ENCODE measurements around the gene CASP6.

The CASP6 gene

DNA sequence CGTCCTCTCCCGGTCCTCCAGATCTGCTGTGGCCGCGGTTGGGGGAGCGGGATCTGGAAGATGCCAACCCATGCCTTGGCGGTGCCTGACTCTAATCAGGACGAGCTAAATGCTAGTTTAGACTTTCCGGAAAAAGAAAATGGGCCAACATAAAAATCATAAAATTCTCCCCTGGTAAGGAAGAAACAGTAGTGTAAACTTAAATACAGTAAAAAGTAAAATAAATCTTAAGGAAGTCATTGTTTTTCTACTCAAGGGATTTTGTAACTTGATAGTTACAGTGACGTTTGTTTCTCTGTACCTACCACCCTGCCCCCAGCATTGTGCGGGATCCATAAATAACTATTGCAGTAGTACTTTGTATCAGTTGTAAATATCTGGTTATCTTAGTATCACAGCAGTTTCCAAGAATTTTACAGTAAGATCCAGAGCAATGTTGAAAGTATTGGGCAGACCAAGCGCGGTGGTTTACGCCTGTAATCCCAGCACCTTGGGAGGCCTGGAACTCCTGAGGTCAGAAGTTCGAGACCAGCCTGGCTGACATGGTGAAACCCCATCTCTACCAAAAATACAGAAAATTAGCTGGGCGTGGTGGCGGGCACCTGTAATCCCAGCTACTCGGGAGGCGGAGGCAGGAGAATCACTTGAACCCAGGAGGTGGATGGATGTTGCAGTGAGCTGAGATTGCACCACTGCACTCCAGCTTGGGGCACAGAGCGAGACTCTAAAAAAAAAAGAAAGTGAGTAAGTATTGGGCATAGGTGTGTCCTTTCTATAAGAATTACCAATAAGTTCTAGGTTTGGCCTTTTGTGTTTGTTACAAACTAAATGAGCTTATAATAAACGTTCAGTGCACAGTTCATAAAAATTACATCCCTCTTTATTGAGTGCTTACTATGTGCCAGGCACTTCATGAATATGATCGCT, 27.6 kb upstream of the CASP6 start:
- H3K79me1 ChIP-seq (replicated peaks; ENCODE audit: low read length, poor library complexity, severe bottlenecking) = peaks cover 17% of the 10 kb centered on the region
- no peak overlapping the region for H3K14ac ChIP-seq (ENCODE audit: low read length in 2 of 2)
- H2BK120ac ChIP-seq (ENCODE audit: low read depth, low read length) = no peak overlapping the region
- peak overlapping the region; percentile 59 for H2AFZ ChIP-seq (ENCODE audit: low read depth, low read length)
- peaks cover 3% of the 10 kb centered on the region for H3K4me1 ChIP-seq (ENCODE audit: control insufficient read depth, insufficient read depth, low read depth, low read length)
- H3K9ac ChIP-seq (ENCODE audit: low read length) = peak overlapping the region; percentile 94
- peak overlapping the region; percentile 35 for H2BK5ac ChIP-seq (ENCODE audit: low read depth, low read length, poor library complexity, severe bottlenecking)
- H3K27ac ChIP-seq (ENCODE audit: low read length, poor library complexity, severe bottlenecking) = peak overlapping the region; percentile 76
- WGBS = 63% methylated on average over 17 of the region's 21 CpGs
- H4K8ac ChIP-seq (ENCODE audit: low read length) = no peak overlapping the region
- no peak overlapping the region for H2AK5ac ChIP-seq (ENCODE audit: low read length, severe bottlenecking)
- H3K23ac ChIP-seq (ENCODE audit: low read length in 2 of 2) = no peak overlapping the region
- H3K4me3 ChIP-seq (ENCODE audit: insufficient read depth in 1 of 2, low read depth in 1 of 2, low read length in 2 of 2) = peak overlapping the region; percentile 75 to 84
- H2BK12ac ChIP-seq (ENCODE audit: low read length in 2 of 2) = no peak overlapping the region
- H3K27me3 ChIP-seq (ENCODE audit: control insufficient read depth in 1 of 2, insufficient read depth in 1 of 2, low read length in 2 of 2) = no peaks in the 10 kb centered on the region
- DNase-seq = no peak
- no peaks in the 10 kb centered on the region for H3K36me3 ChIP-seq (ENCODE audit: control insufficient read depth in 1 of 2, insufficient read depth in 2 of 2, low read depth in 1 of 2, low read length in 2 of 2)
- H3K4me2 ChIP-seq (ENCODE audit: low read length, poor library complexity, severe bottlenecking) = peak overlapping the region; percentile 99
- H3K9me3 ChIP-seq (ENCODE audit: control insufficient read depth, low read length) = no peaks in the 10 kb centered on the region
- H3K4ac ChIP-seq (ENCODE audit: low read depth in 1 of 2, low read length in 2 of 2) = peak overlapping the region in 1 of 2 experiments; percentile 87
- no peak overlapping the region for H4K91ac ChIP-seq (ENCODE audit: low read length)
- H3K18ac ChIP-seq (ENCODE audit: low read depth in 1 of 2, low read length in 2 of 2) = peak overlapping the region; percentile 37 to 45
- no peak overlapping the region for H2BK15ac ChIP-seq (ENCODE audit: low read depth, poor library complexity, severe bottlenecking)

- Histone ChIP-seq H3K4me2 (ENCODE audit: low read length, poor library complexity, severe bottlenecking) (peak within 1 kb of the TSS; percentile 99), H3K9me3 (ENCODE audit: control insufficient read depth, low read length) (no peaks in the 10 kb centered on the region), H4K8ac (ENCODE audit: low read length) (peak within 1 kb of the TSS; percentile 72), H3K27me3 (ENCODE audit: control insufficient read depth in 1 of 2, insufficient read depth in 1 of 2, low read length in 2 of 2) (no peaks in the 10 kb centered on the region), H2BK15ac (ENCODE audit: low read depth, poor library complexity, severe bottlenecking) (peak within 1 kb of the TSS; percentile 55), H3K4me1 (ENCODE audit: control insufficient read depth, insufficient read depth, low read depth, low read length) (peaks cover 3% of the 10 kb centered on the region), H2BK12ac (ENCODE audit: low read length in 2 of 2) (peak within 1 kb of the TSS in 1 of 2 experiments; percentile 70), H3K79me1 (replicated peaks; ENCODE audit: low read length, poor library complexity, severe bottlenecking) (peaks cover 18% of the 10 kb centered on the region), H2AFZ (ENCODE audit: low read depth, low read length) (peak within 1 kb of the TSS; percentile 100), H3K4me3 (ENCODE audit: insufficient read depth in 1 of 2, low read depth in 1 of 2, low read length in 2 of 2) (peak within 1 kb of the TSS; percentile 84 to 95), H2BK120ac (ENCODE audit: low read depth, low read length) (no peak within 1 kb of the TSS), H3K27ac (ENCODE audit: low read length, poor library complexity, severe bottlenecking) (peak within 1 kb of the TSS; percentile 76), H2AK5ac (ENCODE audit: low read length, severe bottlenecking) (no peak within 1 kb of the TSS), H3K14ac (ENCODE audit: low read length in 2 of 2) (peak within 1 kb of the TSS in 1 of 2 experiments; percentile 87), H3K23ac (ENCODE audit: low read length in 2 of 2) (no peak within 1 kb of the TSS), H3K18ac (ENCODE audit: low read depth in 1 of 2, low read length in 2 of 2) (peak within 1 kb of the TSS; percentile 45 to 98), H3K4ac (ENCODE audit: low read depth in 1 of 2, low read length in 2 of 2) (peak within 1 kb of the TSS; percentile 5 to 87), H3K9ac (ENCODE audit: low read length) (peak within 1 kb of the TSS; percentile 94), H3K36me3 (ENCODE audit: control insufficient read depth in 1 of 2, insufficient read depth in 2 of 2, low read depth in 1 of 2, low read length in 2 of 2) (no peaks in the 10 kb centered on the region), H2BK5ac (ENCODE audit: low read depth, low read length, poor library complexity, severe bottlenecking) (peak within 1 kb of the TSS; percentile 35), H4K91ac (ENCODE audit: low read length) (peak within 1 kb of the TSS; percentile 80)
- under 1% methylated on average over 18 of the region's 83 CpGs for WGBS
- peak; percentile 75 for DNase-seq
These were observed 26.7 kb upstream of the CASP6 start, which contains the start of gene PLA2G12A for GRCh38 chr4:109729718-109730618. Gene PLA2G12A, minus strand, starts transcription at chr4:109730070. Its CDS starts 261 bp downstream, at chr4:109729809.

DNA sequence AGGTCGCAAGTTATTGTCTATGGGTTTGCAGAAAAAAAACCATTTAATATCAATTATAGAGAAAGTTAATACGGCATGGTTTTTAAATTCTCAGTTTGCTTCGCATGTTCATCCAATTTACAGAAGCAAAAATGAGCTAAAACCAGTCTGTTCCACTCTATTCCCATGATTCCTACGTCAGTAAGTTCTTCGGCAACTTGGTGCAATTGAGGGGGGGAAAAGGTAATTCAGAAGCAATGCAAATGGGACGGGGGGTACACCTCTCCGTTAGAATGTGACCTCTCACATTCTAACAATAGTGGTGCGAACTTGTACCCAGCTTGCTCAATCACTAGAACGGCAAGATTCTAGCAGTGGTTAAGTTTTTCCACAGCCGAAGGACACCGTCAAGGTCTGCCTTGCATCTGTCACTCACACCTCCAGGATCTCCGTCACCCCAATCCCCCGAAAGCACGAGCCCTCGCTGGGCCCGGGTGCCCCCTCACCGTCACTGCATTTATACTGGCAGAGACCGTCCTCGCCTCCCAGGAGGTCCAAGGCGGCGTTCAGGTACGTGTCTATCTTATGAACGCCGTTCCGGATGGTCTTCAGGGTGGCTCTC, 26.0 kb upstream of the CASP6 start:
- H2AK5ac ChIP-seq (ENCODE audit: low read length, severe bottlenecking) = no peak overlapping the region
- H3K4me3 ChIP-seq (ENCODE audit: insufficient read depth in 1 of 2, low read depth in 1 of 2, low read length in 2 of 2) = peak overlapping the region; percentile 84 to 95
- H2BK5ac ChIP-seq (ENCODE audit: low read depth, low read length, poor library complexity, severe bottlenecking) = no peak overlapping the region
- DNase-seq = peak; percentile 33
- 1% methylated on average over 21 of the region's 25 CpGs for WGBS
- no peaks in the 10 kb centered on the region for H3K9me3 ChIP-seq (ENCODE audit: control insufficient read depth, low read length)
- peak overlapping the region; percentile 93 for H3K9ac ChIP-seq (ENCODE audit: low read length)
- no peak overlapping the region for H4K91ac ChIP-seq (ENCODE audit: low read length)
- no peak overlapping the region for H2BK15ac ChIP-seq (ENCODE audit: low read depth, poor library complexity, severe bottlenecking)
- H3K27ac ChIP-seq (ENCODE audit: low read length, poor library complexity, severe bottlenecking) = no peak overlapping the region
- H2BK12ac ChIP-seq (ENCODE audit: low read length in 2 of 2) = no peak overlapping the region
- H3K27me3 ChIP-seq (ENCODE audit: control insufficient read depth in 1 of 2, insufficient read depth in 1 of 2, low read length in 2 of 2) = no peaks in the 10 kb centered on the region
- H3K4me1 ChIP-seq (ENCODE audit: control insufficient read depth, insufficient read depth, low read depth, low read length) = peaks cover 3% of the 10 kb centered on the region
- H3K18ac ChIP-seq (ENCODE audit: low read depth in 1 of 2, low read length in 2 of 2) = peak overlapping the region in 1 of 2 experiments; percentile 98
- H3K4ac ChIP-seq (ENCODE audit: low read depth in 1 of 2, low read length in 2 of 2) = peak overlapping the region in 1 of 2 experiments; percentile 19
- H2AFZ ChIP-seq (ENCODE audit: low read depth, low read length) = peak overlapping the region; percentile 100
- no peaks in the 10 kb centered on the region for H3K36me3 ChIP-seq (ENCODE audit: control insufficient read depth in 1 of 2, insufficient read depth in 2 of 2, low read depth in 1 of 2, low read length in 2 of 2)
- H3K14ac ChIP-seq (ENCODE audit: low read length in 2 of 2) = peak overlapping the region in 1 of 2 experiments; percentile 87
- no peak overlapping the region for H2BK120ac ChIP-seq (ENCODE audit: low read depth, low read length)
- no peak overlapping the region for H4K8ac ChIP-seq (ENCODE audit: low read length)
- no peak overlapping the region for H3K23ac ChIP-seq (ENCODE audit: low read length in 2 of 2)
- peaks cover 19% of the 10 kb centered on the region for H3K79me1 ChIP-seq (replicated peaks; ENCODE audit: low read length, poor library complexity, severe bottlenecking)
- peak overlapping the region; percentile 88 for H3K4me2 ChIP-seq (ENCODE audit: low read length, poor library complexity, severe bottlenecking)

Data from mesenchymal stem cell (in vitro differentiated cells and primary cell).